ENCODE results near the gene EN2. TPM values are rescaled to one million over a fixed set of nuclear protein-coding genes. Genes with fewer than 3 reads are reported as not detected.

EN2 gene
- total RNA-seq, 4 donors from 2014 or later: 0.15 to 2.1 TPM; not detected in 2

GRCh38 chr7:155423337-155424285 is 34.3 kb upstream of the EN2 start:
- no peak overlapping the region for H3K27ac ChIP-seq
- no peaks in the 10 kb centered on the region for H3K27me3 ChIP-seq
- TF ChIP-seq POLR2A (IDR thresholded peaks at IDR 0.05) (no peak), CTCF (IDR thresholded peaks at IDR 0.05) (no peak)
- DNase-seq: no peak
- H3K36me3 ChIP-seq: no peaks in the 10 kb centered on the region
- no peaks in the 10 kb centered on the region for H3K9me3 ChIP-seq
- intact Hi-C loops (cut with DNase I; ENCODE audit: low total_unique reads): no loop called here
- no peak overlapping the region for H3K4me3 ChIP-seq
- no peaks in the 10 kb centered on the region for H3K4me1 ChIP-seq

- Histone ChIP-seq H3K27ac (no peak overlapping the region), H3K4me1 (no peaks in the 10 kb centered on the region), H3K9me3 (no peaks in the 10 kb centered on the region), H3K27me3 (no peaks in the 10 kb centered on the region), H3K36me3 (no peaks in the 10 kb centered on the region), H3K4me3 (no peak overlapping the region)
- TF ChIP-seq POLR2A (IDR thresholded peaks at IDR 0.05): no peak
- TF ChIP-seq CTCF (IDR thresholded peaks at IDR 0.05): no peak
- DNase-seq: no peak
- intact Hi-C loops (cut with DNase I; ENCODE audit: low total_unique reads): no loop called here
These were observed 33.5 kb upstream of the EN2 start for GRCh38 chr7:155424301-155425010.

GRCh38 chr7:155425011-155425340 is 33.0 kb upstream of the EN2 start:
- Histone ChIP-seq H3K36me3 (no peaks in the 10 kb centered on the region), H3K4me1 (no peaks in the 10 kb centered on the region), H3K27ac (no peak overlapping the region), H3K9me3 (no peaks in the 10 kb centered on the region), H3K27me3 (no peaks in the 10 kb centered on the region), H3K4me3 (no peak overlapping the region)
- no peak for DNase-seq
- intact Hi-C loops (cut with DNase I; ENCODE audit: low total_unique reads): no loop called here
- no peak for TF ChIP-seq CTCF (IDR thresholded peaks at IDR 0.05)
- TF ChIP-seq POLR2A (IDR thresholded peaks at IDR 0.05): no peak

GRCh38 chr7:155425887-155426286 is 32.0 kb upstream of the EN2 start:
- intact Hi-C loops (cut with DNase I; ENCODE audit: low total_unique reads): no loop called here
- no peak overlapping the region for H3K27ac ChIP-seq
- H3K4me3 ChIP-seq: no peak overlapping the region
- TF ChIP-seq CTCF (IDR thresholded peaks at IDR 0.05): no peak
- no peak for TF ChIP-seq POLR2A (IDR thresholded peaks at IDR 0.05)
- H3K27me3 ChIP-seq: no peaks in the 10 kb centered on the region
- no peaks in the 10 kb centered on the region for H3K4me1 ChIP-seq
- H3K36me3 ChIP-seq: no peaks in the 10 kb centered on the region
- H3K9me3 ChIP-seq: no peaks in the 10 kb centered on the region
- DNase-seq: no peak

All from uterus (tissue), 4 donors.